ENCODE measurements around the gene GNG10.
"Not testable (repeated sequence)": the region's sequence is repeated elsewhere in the genome, so short reads cannot be mapped to it uniquely, and the experiment has no call there.

GNG10 gene

GRCh38 chr9:111661150-111661801 is at the start of gene GNG10:
Gene GNG10, plus strand, starts transcription at chr9:111661605. Its CDS starts 30 bp downstream, at chr9:111661635.
- DNase-seq: peak; percentile 11

GRCh38 chr9:111613436-111614040 is 47.9 kb upstream of the GNG10 start:
- DNase-seq: no peak

- DNase-seq: no peak
Measured at GRCh38 chr9:111615928-111616327, 45.5 kb upstream of the GNG10 start.

- not testable (repeated sequence) for DNase-seq
Measured at GRCh38 chr9:111617349-111617748, 44.1 kb upstream of the GNG10 start.

GRCh38 chr9:111621895-111622480 is 39.4 kb upstream of the GNG10 start:
- DNase-seq: no peak

- no peak for DNase-seq
Measured at GRCh38 chr9:111622626-111623025, 38.8 kb upstream of the GNG10 start.

- no peak for DNase-seq
Measured at GRCh38 chr9:111627260-111627963, 34.0 kb upstream of the GNG10 start.

- DNase-seq: no peak
Measured at GRCh38 chr9:111628411-111628810, 33.0 kb upstream of the GNG10 start.

GRCh38 chr9:111630182-111630963 is 31.0 kb upstream of the GNG10 start:
- DNase-seq: no peak

GRCh38 chr9:111630964-111631213 is 30.5 kb upstream of the GNG10 start:
- DNase-seq: no peak

GRCh38 chr9:111631214-111631971 is 30.0 kb upstream of the GNG10 start, which contains the start of gene DNAJC25:
Gene DNAJC25, plus strand, starts transcription at chr9:111631334. Its CDS starts 74 bp downstream, at chr9:111631408.
- peak; percentile 97 for DNase-seq

- no peak for DNase-seq
Measured at GRCh38 chr9:111632060-111632459, 29.3 kb upstream of the GNG10 start.

GRCh38 chr9:111632695-111633388 is 28.6 kb upstream of the GNG10 start:
- DNase-seq: no peak

- DNase-seq: no peak
Measured at GRCh38 chr9:111633389-111633736, 28.0 kb upstream of the GNG10 start.

- no peak for DNase-seq
Measured at GRCh38 chr9:111634860-111635259, 26.5 kb upstream of the GNG10 start.

GRCh38 chr9:111637421-111637950 is 23.9 kb upstream of the GNG10 start:
- DNase-seq: no peak

GRCh38 chr9:111644195-111644772 is 17.1 kb upstream of the GNG10 start:
- no peak for DNase-seq

GRCh38 chr9:111645806-111646205 is 15.6 kb upstream of the GNG10 start:
- no peak for DNase-seq

- DNase-seq: no peak
Measured at GRCh38 chr9:111646417-111646816, 15.0 kb upstream of the GNG10 start.

- no peak for DNase-seq
Measured at GRCh38 chr9:111648066-111648465, 13.3 kb upstream of the GNG10 start.

- DNase-seq: no peak
Measured at GRCh38 chr9:111649016-111649415, 12.4 kb upstream of the GNG10 start.

Measured in amniotic stem cell (primary cell).